Adrenal gland (tissue), 5 donors: ENCODE measurements around the gene PHF20.

Experiments
- CTCF ChIP-seq, 6 experiments: fragments of 450-650 bp in 4 of 6; fragments of 200-600 bp in 2 of 6; sonication (generic) in 1 of 6; IDR thresholded peaks; 1 replicate in 5 of 6; 2 replicates in 1 of 6; pipeline versions ENCODE4 v1.5.1 to v1.8.0; 2016 to 2021; ENCODE audit warnings: antibody characterized with exemption in 6 of 6, mild to moderate bottlenecking in 2 of 6, moderate library complexity in 1 of 6
- POLR2A ChIP-seq, 2 donors: fragments of 450-650 bp; IDR thresholded peaks; one replicate each; pipeline ENCODE4 v1.6.1; 2017; ENCODE audit warnings: antibody characterized with exemption in 2 of 2, mild to moderate bottlenecking in 2 of 2, moderate library complexity in 1 of 2
- donor health status: DM: no; HTN: no; CAD: no.

- TF ChIP-seq CTCF (IDR thresholded peaks at IDR 0.05) = no peak
- no peak for TF ChIP-seq POLR2A (IDR thresholded peaks at IDR 0.05)
Observed at GRCh38 chr20:35826397-35826998, 54.7 kb downstream of the PHF20 start.
